Erythroblast (primary cell): ENCODE results near the gene TBCC.

Experiments used
- GATA1 ChIP-seq: IDR thresholded peaks from 2 replicates; pipeline ENCODE4 v1.6.1; 2011; ENCODE audit warnings: low read depth, mild to moderate bottlenecking, control low read depth, low read length, moderate library complexity
- POLR2A ChIP-seq: IDR thresholded peaks from 2 replicates; pipeline ENCODE4 v1.6.1; 2011; ENCODE audit warnings: mild to moderate bottlenecking, low read length

DNA sequence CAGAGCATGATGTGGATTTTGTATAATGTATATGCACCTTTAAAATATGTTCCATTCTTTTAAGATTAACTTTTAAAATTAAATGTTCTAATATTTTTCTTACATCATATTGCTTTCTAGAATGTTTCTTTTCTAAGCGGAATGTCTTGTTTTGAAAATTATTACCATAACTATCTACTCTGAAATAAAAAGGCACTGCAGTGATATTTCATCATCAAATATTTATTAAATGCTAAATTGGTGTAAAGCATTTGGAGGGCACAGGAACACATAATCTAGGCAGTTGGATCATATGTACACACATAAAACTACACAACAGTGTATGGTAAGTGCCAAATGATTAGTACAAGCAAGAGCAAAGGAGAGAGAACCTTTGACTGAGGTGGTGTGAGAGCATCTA is 49.7 kb upstream of the TBCC start:
- TF ChIP-seq POLR2A (no peak), GATA1 (no peak)
